Measurements from ENCODE around the gene GRAP2.

Gene GRAP2

GRCh38 chr22:39996732-39997131 is 95.8 kb downstream of the GRAP2 start:
- no peaks in the 10 kb centered on the region for H3K4me1 ChIP-seq (ENCODE audit: control insufficient read depth, insufficient read depth, low read length, unreplicated experiment)
- no peak overlapping the region for H3K27ac ChIP-seq (ENCODE audit: low read depth, low read length)
- peaks cover 6% of the 10 kb centered on the region; the same call in 1 of the 2 replicates for H3K27me3 ChIP-seq (ENCODE audit: insufficient read depth, low read length)
- no peak overlapping the region for H3K4me3 ChIP-seq (ENCODE audit: low read depth, low read length)
- H3K79me2 ChIP-seq (ENCODE audit: control insufficient read depth, insufficient read depth, low read length, unreplicated experiment) = no peaks in the 10 kb centered on the region
- H3K36me3 ChIP-seq (ENCODE audit: insufficient read depth, low read length) = no peaks in the 10 kb centered on the region
- no peak overlapping the region for H2AFZ ChIP-seq (ENCODE audit: low read length, unreplicated experiment)

GRCh38 chr22:39997421-39997820 is 96.5 kb downstream of the GRAP2 start:
- Histone ChIP-seq H3K36me3 (ENCODE audit: insufficient read depth, low read length) (no peaks in the 10 kb centered on the region), H2AFZ (ENCODE audit: low read length, unreplicated experiment) (no peak overlapping the region), H3K4me1 (ENCODE audit: control insufficient read depth, insufficient read depth, low read length, unreplicated experiment) (no peaks in the 10 kb centered on the region)

GRCh38 chr22:39997939-39998726 is 97.2 kb downstream of the GRAP2 start:
- Histone ChIP-seq H3K36me3 (ENCODE audit: insufficient read depth, low read length) (no peaks in the 10 kb centered on the region), H3K27me3 (ENCODE audit: insufficient read depth, low read length) (peaks cover 6% of the 10 kb centered on the region; the same call in 1 of the 2 replicates), H3K4me1 (ENCODE audit: control insufficient read depth, insufficient read depth, low read length, unreplicated experiment) (no peaks in the 10 kb centered on the region), H2AFZ (ENCODE audit: low read length, unreplicated experiment) (no peak overlapping the region), H3K4me3 (ENCODE audit: low read depth, low read length) (no peak overlapping the region), H3K27ac (ENCODE audit: low read depth, low read length) (no peak overlapping the region), H3K79me2 (ENCODE audit: control insufficient read depth, insufficient read depth, low read length, unreplicated experiment) (no peaks in the 10 kb centered on the region)

More at GRCh38 chr22:39997421-39997820, 96.5 kb downstream of the GRAP2 start:
- Histone ChIP-seq H3K27ac (ENCODE audit: low read depth, low read length) (no peak overlapping the region), H3K79me2 (ENCODE audit: control insufficient read depth, insufficient read depth, low read length, unreplicated experiment) (no peaks in the 10 kb centered on the region), H3K4me3 (ENCODE audit: low read depth, low read length) (no peak overlapping the region), H3K27me3 (ENCODE audit: insufficient read depth, low read length) (peaks cover 6% of the 10 kb centered on the region; the same call in 1 of the 2 replicates)

- Histone ChIP-seq H3K27me3 (ENCODE audit: insufficient read depth, low read length) (peaks cover 2% of the 10 kb centered on the region; the same call in 1 of the 2 replicates), H3K27ac (ENCODE audit: low read depth, low read length) (no peak overlapping the region), H2AFZ (ENCODE audit: low read length, unreplicated experiment) (no peak overlapping the region), H3K79me2 (ENCODE audit: control insufficient read depth, insufficient read depth, low read length, unreplicated experiment) (no peaks in the 10 kb centered on the region), H3K36me3 (ENCODE audit: insufficient read depth, low read length) (no peaks in the 10 kb centered on the region), H3K4me1 (ENCODE audit: control insufficient read depth, insufficient read depth, low read length, unreplicated experiment) (no peaks in the 10 kb centered on the region), H3K4me3 (ENCODE audit: low read depth, low read length) (no peak overlapping the region)
Observed at GRCh38 chr22:39999144-39999757, 98.4 kb downstream of the GRAP2 start.

GRCh38 chr22:40000171-40000570 is 99.3 kb downstream of the GRAP2 start:
- Histone ChIP-seq H3K36me3 (ENCODE audit: insufficient read depth, low read length) (no peaks in the 10 kb centered on the region), H3K4me3 (ENCODE audit: low read depth, low read length) (no peak overlapping the region), H3K79me2 (ENCODE audit: control insufficient read depth, insufficient read depth, low read length, unreplicated experiment) (no peaks in the 10 kb centered on the region), H2AFZ (ENCODE audit: low read length, unreplicated experiment) (no peak overlapping the region), H3K27ac (ENCODE audit: low read depth, low read length) (no peak overlapping the region), H3K4me1 (ENCODE audit: control insufficient read depth, insufficient read depth, low read length, unreplicated experiment) (no peaks in the 10 kb centered on the region), H3K27me3 (ENCODE audit: insufficient read depth, low read length) (no peaks in the 10 kb centered on the region)

GRCh38 chr22:40001106-40001505 is 100.2 kb downstream of the GRAP2 start:
- Histone ChIP-seq H2AFZ (ENCODE audit: low read length, unreplicated experiment) (no peak overlapping the region), H3K4me3 (ENCODE audit: low read depth, low read length) (no peak overlapping the region), H3K27ac (ENCODE audit: low read depth, low read length) (no peak overlapping the region), H3K79me2 (ENCODE audit: control insufficient read depth, insufficient read depth, low read length, unreplicated experiment) (no peaks in the 10 kb centered on the region), H3K4me1 (ENCODE audit: control insufficient read depth, insufficient read depth, low read length, unreplicated experiment) (no peaks in the 10 kb centered on the region), H3K27me3 (ENCODE audit: insufficient read depth, low read length) (no peaks in the 10 kb centered on the region), H3K36me3 (ENCODE audit: insufficient read depth, low read length) (no peaks in the 10 kb centered on the region)

- Histone ChIP-seq H3K27me3 (ENCODE audit: insufficient read depth, low read length) (no peaks in the 10 kb centered on the region), H3K27ac (ENCODE audit: low read depth, low read length) (no peak overlapping the region), H3K4me1 (ENCODE audit: control insufficient read depth, insufficient read depth, low read length, unreplicated experiment) (no peaks in the 10 kb centered on the region), H2AFZ (ENCODE audit: low read length, unreplicated experiment) (no peak overlapping the region), H3K79me2 (ENCODE audit: control insufficient read depth, insufficient read depth, low read length, unreplicated experiment) (no peaks in the 10 kb centered on the region), H3K4me3 (ENCODE audit: low read depth, low read length) (no peak overlapping the region), H3K36me3 (ENCODE audit: insufficient read depth, low read length) (no peaks in the 10 kb centered on the region)
Observed at GRCh38 chr22:40001800-40002577, 101.1 kb downstream of the GRAP2 start.

GRCh38 chr22:40002935-40003715 is 102.2 kb downstream of the GRAP2 start:
- peaks cover 7% of the 10 kb centered on the region for H3K27me3 ChIP-seq (ENCODE audit: insufficient read depth, low read length)
- no peak overlapping the region for H2AFZ ChIP-seq (ENCODE audit: low read length, unreplicated experiment)
- H3K36me3 ChIP-seq (ENCODE audit: insufficient read depth, low read length) = no peaks in the 10 kb centered on the region
- no peak overlapping the region for H3K27ac ChIP-seq (ENCODE audit: low read depth, low read length)
- H3K79me2 ChIP-seq (ENCODE audit: control insufficient read depth, insufficient read depth, low read length, unreplicated experiment) = no peaks in the 10 kb centered on the region
- no peaks in the 10 kb centered on the region for H3K4me1 ChIP-seq (ENCODE audit: control insufficient read depth, insufficient read depth, low read length, unreplicated experiment)
- H3K4me3 ChIP-seq (ENCODE audit: low read depth, low read length) = no peak overlapping the region

- peaks cover 22% of the 10 kb centered on the region for H3K27me3 ChIP-seq (ENCODE audit: insufficient read depth, low read length)
- H2AFZ ChIP-seq (ENCODE audit: low read length, unreplicated experiment) = no peak overlapping the region
- no peaks in the 10 kb centered on the region for H3K79me2 ChIP-seq (ENCODE audit: control insufficient read depth, insufficient read depth, low read length, unreplicated experiment)
- H3K4me3 ChIP-seq (ENCODE audit: low read depth, low read length) = no peak overlapping the region
- no peak overlapping the region for H3K27ac ChIP-seq (ENCODE audit: low read depth, low read length)
- H3K36me3 ChIP-seq (ENCODE audit: insufficient read depth, low read length) = no peaks in the 10 kb centered on the region
- no peaks in the 10 kb centered on the region for H3K4me1 ChIP-seq (ENCODE audit: control insufficient read depth, insufficient read depth, low read length, unreplicated experiment)
Observed at GRCh38 chr22:40004836-40005235, 104.0 kb downstream of the GRAP2 start.

- no peak overlapping the region for H3K27ac ChIP-seq (ENCODE audit: low read depth, low read length)
- H3K79me2 ChIP-seq (ENCODE audit: control insufficient read depth, insufficient read depth, low read length, unreplicated experiment) = no peaks in the 10 kb centered on the region
- no peaks in the 10 kb centered on the region for H3K4me1 ChIP-seq (ENCODE audit: control insufficient read depth, insufficient read depth, low read length, unreplicated experiment)
- H3K27me3 ChIP-seq (ENCODE audit: insufficient read depth, low read length) = peaks cover 32% of the 10 kb centered on the region
- H2AFZ ChIP-seq (ENCODE audit: low read length, unreplicated experiment) = no peak overlapping the region
- no peak overlapping the region for H3K4me3 ChIP-seq (ENCODE audit: low read depth, low read length)
- no peaks in the 10 kb centered on the region for H3K36me3 ChIP-seq (ENCODE audit: insufficient read depth, low read length)
Observed at GRCh38 chr22:40006641-40007040, 105.8 kb downstream of the GRAP2 start.

All from ACC112 (cell line).